Ishikawa (cell line): ENCODE results near the gene NPBWR2.

ENCODE experiments used
- CEBPB ChIP-seq: IDR thresholded peaks from 2 replicates; pipeline ENCODE4 v1.6.1; 2012
- CREB1 ChIP-seq: IDR thresholded peaks from 2 replicates; pipeline ENCODE4 v1.6.1; 2012; ENCODE audit warnings: low read depth
- EGR1 ChIP-seq: IDR thresholded peaks from 2 replicates; pipeline ENCODE4 v1.6.1; 2012
- EP300 ChIP-seq: IDR thresholded peaks from 2 replicates; pipeline ENCODE4 v1.6.1; 2012; ENCODE audit warnings: borderline replicate concordance
- FOXM1 ChIP-seq: IDR thresholded peaks from 2 replicates; pipeline ENCODE4 v1.6.1; 2012; ENCODE audit warnings: low read depth, borderline replicate concordance
- MAX ChIP-seq: IDR thresholded peaks from 2 replicates; pipeline ENCODE4 v1.6.1; 2012
- NFIC ChIP-seq: IDR thresholded peaks from 2 replicates; pipeline ENCODE4 v1.6.1; 2012
- RAD21 ChIP-seq: IDR thresholded peaks from 2 replicates; pipeline ENCODE4 v1.6.1; 2012; ENCODE audit warnings: low read depth
- REST ChIP-seq: IDR thresholded peaks from 2 replicates; pipeline ENCODE4 v1.6.1; 2012; ENCODE audit warnings: low read depth, mild to moderate bottlenecking
- TAF1 ChIP-seq: IDR thresholded peaks from 2 replicates; pipeline ENCODE4 v1.6.1; 2012; ENCODE audit warnings: low read depth, mild to moderate bottlenecking
- TCF12 ChIP-seq: IDR thresholded peaks from 2 replicates; pipeline ENCODE4 v1.6.1; 2012; ENCODE audit warnings: low read depth
- TEAD4 ChIP-seq: IDR thresholded peaks from 2 replicates; pipeline ENCODE4 v1.6.1; 2012
- USF1 ChIP-seq: IDR thresholded peaks from 2 replicates; pipeline ENCODE4 v1.6.1; 2012
- YY1 ChIP-seq: IDR thresholded peaks from 2 replicates; pipeline ENCODE4 v1.6.1; 2012; ENCODE audit warnings: low read depth
- ZBTB7A ChIP-seq: IDR thresholded peaks from 2 replicates; pipeline ENCODE4 v1.6.1; 2012; ENCODE audit warnings: low read depth

NPBWR2 gene

GRCh38 chr20:64053841-64054661 lies 53.3 kb downstream of the NPBWR2 start:
- TF ChIP-seq RAD21 (no peak), TEAD4 (no peak), TCF12 (no peak), CEBPB (no peak), ZBTB7A (no peak), FOXM1 (no peak), EP300 (no peak), CREB1 (no peak), NFIC (no peak), MAX (no peak), YY1 (no peak), USF1 (no peak), EGR1 (no peak), TAF1 (no peak), REST (no peak)
